GM19397 (cell line): Measurements from ENCODE around the gene EFS.

Source experiments
- ATAC-seq: cut with Tn5 transposase; IDR thresholded peaks from one replicate; pipeline ENCODE4 v1.9.1; 2021; ENCODE audit warnings: mild to moderate bottlenecking, moderate library complexity; ENCODE audit not compliant: unreplicated experiment

Gene EFS

GRCh38 chr14:23359722-23360447, 5.1 kb downstream of the EFS start:
- no peak for ATAC-seq

- no peak for ATAC-seq
Measured at GRCh38 chr14:23359167-23359626, 5.8 kb downstream of the EFS start.

DNA sequence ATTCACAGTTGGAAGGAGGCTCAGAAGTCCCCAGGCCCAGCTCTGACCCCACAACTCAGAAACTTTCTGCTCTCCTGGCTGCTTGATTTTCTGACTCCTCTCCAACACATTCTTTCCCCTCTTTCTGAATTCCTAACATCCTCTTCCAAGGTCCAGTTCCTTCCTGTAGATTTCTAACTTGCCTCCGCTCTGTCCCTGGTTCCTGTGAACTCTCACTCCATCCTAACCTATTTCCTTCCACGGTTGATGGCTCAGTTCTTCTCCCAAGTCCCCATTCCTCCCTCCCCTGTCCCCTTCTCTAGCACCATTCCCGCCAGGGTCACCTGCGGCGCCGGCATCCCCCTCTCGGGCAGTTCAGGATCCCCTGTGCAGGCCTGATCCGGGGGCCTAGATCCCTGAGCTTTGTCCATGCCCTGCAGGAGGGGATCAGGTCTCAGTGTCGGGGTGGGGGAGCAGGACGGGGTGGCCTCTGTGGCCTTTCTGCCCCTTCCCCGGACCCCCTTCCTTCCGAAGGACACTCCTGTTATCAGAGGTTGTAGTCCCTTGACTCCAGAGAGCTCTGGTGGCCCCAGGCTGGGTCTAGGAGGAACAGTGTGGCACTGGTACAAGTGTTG, 6.3 kb downstream of the EFS start:
- no peak for ATAC-seq

DNA sequence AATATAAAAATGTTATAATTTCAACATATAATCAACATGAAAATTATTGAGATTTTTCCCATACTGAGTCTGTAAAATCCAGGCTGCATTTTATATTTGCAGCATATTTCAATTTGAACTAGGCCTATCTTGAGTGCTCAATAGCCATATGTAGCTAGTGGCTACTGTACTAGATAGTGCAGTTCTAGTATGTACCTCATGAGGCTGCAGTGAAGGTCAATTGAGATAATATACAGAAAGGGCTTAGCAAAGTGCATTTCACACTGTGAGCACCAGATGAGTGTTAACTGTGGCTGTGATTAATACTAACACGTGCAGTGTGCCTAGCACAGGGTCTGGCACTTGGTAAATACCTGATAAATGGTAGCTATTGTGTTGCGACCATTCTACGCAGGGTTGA, 6.9 kb downstream of the EFS start:
- no peak for ATAC-seq

DNA sequence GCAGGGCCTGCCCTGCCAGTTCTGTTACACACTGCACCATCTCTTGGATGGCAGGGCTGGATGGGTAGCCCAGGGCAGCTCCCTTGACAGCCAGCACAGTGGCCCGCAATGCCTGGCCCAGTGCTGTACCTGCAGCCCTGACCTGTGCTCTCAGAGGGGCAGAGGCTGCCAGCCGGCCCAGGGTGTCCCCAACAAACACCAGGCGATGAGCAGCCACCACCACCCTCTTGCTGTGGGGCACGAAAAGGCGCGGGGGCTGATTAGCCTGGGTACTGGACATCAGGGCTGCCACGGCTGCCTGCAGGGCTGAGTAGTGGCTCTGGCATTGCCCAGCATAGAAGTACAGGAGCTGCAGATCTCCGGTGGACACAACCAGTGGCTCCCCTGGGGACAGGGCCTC, 7.7 kb downstream of the EFS start:
- ATAC-seq = no peak

GRCh38 chr14:23356662-23357061, 8.3 kb downstream of the EFS start:
- ATAC-seq = no peak

DNA sequence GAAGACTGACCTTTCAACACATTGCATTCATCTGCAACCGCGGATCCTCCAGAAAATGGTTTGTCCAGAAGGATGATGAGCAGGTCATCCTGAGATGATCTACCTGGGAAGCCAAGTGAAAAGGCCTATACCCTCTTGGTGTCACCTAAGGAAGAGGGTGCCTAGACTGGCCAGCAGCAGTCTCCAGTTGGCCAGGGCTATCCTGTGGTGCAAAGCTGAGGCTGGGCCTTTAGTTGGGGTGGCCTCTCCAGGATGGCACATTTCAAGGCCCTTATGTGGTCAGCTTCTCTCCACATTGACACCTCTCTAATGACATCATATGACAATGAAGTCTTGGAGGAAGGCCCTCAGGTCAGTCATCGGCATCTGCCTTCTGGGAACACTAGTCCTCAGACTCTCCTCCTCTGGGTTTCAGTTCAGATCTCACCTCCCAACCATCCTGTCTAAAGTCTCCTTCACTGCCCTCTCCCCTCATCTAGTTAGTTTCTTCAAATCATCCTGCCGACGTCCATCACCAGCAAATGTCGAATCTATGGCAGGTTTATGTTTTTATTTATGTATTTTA, 9.0 kb downstream of the EFS start:
- ATAC-seq = no peak

GRCh38 chr14:23354990-23355389, 10.0 kb downstream of the EFS start:
- ATAC-seq = no peak

DNA sequence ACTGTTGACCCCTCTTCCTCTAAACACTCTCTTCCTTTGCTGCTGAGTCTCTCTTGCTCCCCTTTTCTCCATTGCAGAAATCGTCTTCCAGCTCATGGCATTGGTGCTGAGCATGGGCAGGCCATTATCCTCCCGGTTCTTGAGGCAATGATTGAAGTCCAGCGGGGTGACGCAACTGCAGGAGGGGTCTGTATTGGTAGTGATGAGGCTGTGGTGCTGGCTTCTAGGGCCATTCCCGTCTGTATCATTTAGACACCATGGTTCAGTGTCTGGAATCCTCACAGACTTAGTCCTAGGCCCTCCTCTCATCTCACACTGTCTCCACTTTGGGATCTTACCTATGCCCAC, 11.6 kb downstream of the EFS start:
- no peak for ATAC-seq

DNA sequence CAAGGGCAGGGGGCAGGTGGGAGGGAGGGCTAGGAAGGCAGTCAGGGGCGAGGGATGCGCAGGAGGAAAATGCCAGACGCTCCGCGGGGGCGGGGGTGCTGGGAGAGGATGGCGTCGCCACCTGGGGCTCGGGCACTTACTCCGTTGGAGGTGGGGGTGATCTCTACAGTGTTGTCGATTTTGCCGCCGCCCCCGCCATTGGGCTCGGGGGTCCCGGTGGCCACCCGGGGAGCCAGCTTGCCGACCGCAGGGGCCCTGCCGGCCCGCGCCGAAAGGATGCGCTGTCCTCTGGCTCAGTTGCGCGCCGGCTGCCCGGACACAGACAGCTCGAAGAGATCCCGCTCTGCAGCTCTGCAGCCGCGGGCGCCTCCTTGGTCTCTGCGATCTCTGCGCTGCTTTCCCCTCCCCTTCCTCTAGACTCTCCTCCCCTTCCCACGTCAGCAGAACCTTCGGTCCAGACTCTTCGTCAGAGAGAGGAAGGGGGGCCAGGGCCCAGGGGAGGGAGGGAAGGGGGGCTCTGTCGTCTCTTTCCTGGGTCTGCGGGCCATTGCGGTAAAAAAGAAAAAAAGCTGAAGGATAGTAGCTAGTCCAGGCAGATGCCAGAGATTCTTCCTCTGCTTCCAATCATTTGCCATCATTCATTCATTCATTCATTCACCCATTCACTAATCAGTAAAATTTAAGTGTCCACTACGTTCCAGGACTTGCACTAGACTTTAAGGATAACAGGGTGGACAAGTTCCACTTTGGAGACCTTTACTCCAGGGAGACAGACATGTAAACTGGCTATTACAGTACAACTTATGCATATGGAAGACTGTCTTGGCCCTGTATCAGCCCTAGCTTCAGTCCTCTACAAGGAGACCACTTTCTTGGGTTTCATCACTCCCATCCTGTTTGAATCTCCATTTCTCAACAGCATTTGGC, 12.2 kb downstream of the EFS start, which contains the start of gene SLC22A17:
TSS of gene SLC22A17 (minus strand) at position 382 of the 927 bp plus-strand sequence.
- no peak for ATAC-seq

- no peak for ATAC-seq
Measured at GRCh38 chr14:23351681-23352505, 13.1 kb downstream of the EFS start.

DNA sequence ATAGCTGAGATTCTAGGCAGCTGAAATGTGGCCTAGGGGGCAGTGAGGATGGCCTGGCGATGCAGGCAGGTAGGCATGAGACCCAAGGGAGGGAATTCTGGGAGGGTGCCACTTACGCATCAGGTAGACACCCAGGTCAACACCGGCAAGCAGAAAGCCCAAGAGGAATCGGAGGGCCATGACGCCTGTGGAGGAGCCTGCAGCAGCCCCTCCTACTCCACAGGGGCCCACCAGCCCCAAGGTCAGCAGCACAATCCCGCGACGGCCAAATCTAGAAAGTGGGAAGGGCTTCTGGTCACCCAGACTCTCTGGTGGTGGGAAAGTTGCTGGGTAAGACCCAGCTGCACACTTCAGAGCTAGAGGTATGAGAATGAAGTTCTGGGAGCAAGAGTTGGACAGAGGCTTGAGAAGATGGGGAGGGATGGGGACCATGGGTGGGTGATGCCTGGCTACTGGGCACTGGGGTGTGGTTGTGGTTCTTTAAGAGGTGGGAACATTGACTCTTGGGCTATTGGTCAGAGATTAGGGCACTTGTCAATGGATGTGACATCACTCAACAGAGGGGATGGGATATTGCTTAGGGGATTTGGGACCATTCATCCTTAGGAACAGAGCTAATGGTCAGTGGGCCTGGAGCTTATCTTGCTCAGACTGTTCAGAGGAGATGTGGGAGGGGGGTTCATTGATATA, 15.7 kb downstream of the EFS start:
- no peak for ATAC-seq

GRCh38 chr14:23348297-23348655, 16.7 kb downstream of the EFS start:
- ATAC-seq = no peak

- no peak for ATAC-seq
Measured at GRCh38 chr14:23347406-23348296, 17.3 kb downstream of the EFS start.

DNA sequence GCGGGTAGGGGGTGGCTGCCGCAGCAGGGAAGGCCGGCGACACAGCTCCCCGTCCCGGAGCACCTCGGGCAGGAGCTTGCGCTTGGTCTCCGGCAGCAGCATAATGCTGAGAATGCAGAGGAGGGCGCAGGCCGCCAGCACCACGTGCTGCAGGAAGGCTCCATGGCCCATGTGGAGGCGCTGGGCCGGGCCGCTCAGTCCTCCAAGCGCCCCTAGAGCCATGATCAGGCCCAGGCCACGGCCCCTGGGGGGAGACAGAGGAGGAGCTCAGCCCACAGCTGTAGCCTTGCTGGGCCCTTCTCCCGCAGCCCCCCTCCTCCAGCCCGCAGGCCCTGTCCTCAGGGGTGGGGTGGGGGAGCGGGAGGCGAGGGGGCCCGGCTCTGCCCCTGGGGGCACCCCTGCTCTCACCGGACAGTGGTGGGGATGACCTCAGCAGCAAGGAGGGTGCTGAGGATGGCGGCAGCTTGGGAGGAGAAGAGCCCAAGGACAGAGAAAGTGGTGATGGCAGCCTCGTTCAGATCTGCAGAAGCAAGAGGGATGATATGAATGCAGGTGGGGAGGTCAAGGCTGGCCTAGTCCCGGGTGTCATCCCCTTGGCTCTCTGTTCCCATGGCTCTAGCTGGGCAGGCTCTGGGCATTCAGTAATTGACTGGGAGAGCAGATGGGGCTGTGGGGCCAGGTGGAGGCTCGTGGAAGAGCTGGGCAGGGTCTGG, 18.1 kb downstream of the EFS start:
- no peak for ATAC-seq

- ATAC-seq = no peak
Measured at GRCh38 chr14:23345987-23346692, 18.8 kb downstream of the EFS start.

GRCh38 chr14:23344481-23344880, 20.5 kb downstream of the EFS start:
- no peak for ATAC-seq
